Erythroblast (primary cell): Measurements from ENCODE around the gene STIM2.
"Not testable (repeated sequence)": the region's sequence is repeated elsewhere in the genome, so short reads cannot be mapped to it uniquely, and the experiment has no call there.

Source experiments
- DNase-seq, 2 experiments: peaks; one replicate each; lab custom pipeline; 2025; lab: John Stamatoyannopoulos, UW
- GATA1 ChIP-seq: IDR thresholded peaks from 2 replicates; pipeline ENCODE4 v1.6.1; 2011; ENCODE audit warnings: low read depth, mild to moderate bottlenecking, control low read depth, low read length, moderate library complexity
- POLR2A ChIP-seq: IDR thresholded peaks from 2 replicates; pipeline ENCODE4 v1.6.1; 2011; ENCODE audit warnings: mild to moderate bottlenecking, low read length

The STIM2 gene

GRCh38 chr4:26824667-26825066 lies 36.0 kb upstream of the STIM2 start:
- TF ChIP-seq POLR2A: no peak
- no peak for DNase-seq

GRCh38 chr4:26826721-26827120 lies 33.9 kb upstream of the STIM2 start:
- DNase-seq: no peak
- TF ChIP-seq POLR2A: no peak
- no peak for TF ChIP-seq GATA1

DNA sequence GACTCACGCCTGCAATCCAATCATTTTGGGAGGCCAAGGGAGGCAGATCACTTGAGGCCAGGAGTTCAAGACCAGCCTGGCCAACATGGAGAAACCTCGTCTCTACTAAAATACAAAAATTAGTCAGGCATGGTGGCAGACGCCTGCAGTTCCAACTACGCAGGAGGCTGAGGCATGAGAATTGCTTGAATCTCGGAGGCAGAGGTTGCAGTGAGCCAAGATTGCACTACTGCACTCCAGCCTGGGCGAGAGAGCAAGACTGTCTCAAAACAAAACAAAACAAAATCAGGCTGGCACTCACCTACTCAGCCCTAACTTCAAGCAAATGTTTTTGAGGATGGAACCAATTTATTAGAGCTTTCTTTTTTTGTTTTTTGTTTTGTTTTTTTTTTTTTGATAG lies 33.3 kb upstream of the STIM2 start:
- not testable (repeated sequence) for DNase-seq

DNA sequence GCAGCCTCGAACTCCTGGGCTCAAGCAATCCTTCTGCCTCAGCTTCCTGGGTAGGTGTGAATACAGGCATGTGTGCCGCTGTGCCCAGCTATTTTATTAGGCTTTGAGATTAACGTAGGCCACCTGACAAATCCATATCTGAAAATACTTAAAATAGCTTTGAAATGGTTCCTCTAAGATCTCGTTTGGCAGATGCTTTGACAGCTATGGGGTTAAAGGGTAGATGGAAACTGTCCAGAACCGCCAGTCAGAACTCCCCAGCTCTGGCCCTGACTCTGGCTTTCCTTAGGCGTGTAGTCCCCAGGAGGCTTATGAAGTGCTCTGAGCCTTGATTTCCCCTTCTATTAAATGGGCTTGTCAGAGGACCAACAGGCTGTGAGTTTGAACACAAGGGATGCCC lies 32.8 kb upstream of the STIM2 start:
- TF ChIP-seq POLR2A: no peak
- TF ChIP-seq GATA1: no peak
- DNase-seq: no peak

- no peak for DNase-seq
- no peak for TF ChIP-seq POLR2A
- TF ChIP-seq GATA1: no peak
Measured at GRCh38 chr4:26829018-26829417, 31.6 kb upstream of the STIM2 start.

- no peak for DNase-seq
- TF ChIP-seq GATA1 (no peak), POLR2A (no peak)
Measured at GRCh38 chr4:26830033-26830432, 30.6 kb upstream of the STIM2 start.

DNA sequence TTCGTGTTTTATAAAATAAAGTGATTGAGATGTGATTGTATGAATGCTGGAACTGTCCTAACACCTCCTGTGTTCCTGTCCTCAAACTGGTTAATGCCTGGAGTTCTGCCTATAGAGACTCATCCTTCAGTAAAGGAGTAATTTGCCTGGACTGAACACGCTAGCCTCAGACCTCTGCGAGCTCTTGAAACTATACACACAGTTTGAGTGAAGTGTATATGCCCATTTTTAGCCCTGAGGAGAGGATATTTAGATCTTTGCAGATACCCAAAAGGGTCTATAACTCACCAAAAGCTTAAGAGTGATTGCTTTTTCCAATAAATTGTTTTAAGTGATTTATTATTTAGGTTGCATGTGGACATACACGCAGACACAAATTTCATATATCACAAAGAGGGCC lies 29.9 kb upstream of the STIM2 start:
- no peak for TF ChIP-seq POLR2A
- no peak for TF ChIP-seq GATA1
- DNase-seq: no peak

GRCh38 chr4:26836539-26836938 lies 24.1 kb upstream of the STIM2 start:
- DNase-seq: no peak
- TF ChIP-seq GATA1: no peak
- no peak for TF ChIP-seq POLR2A

GRCh38 chr4:26837993-26838842 lies 22.4 kb upstream of the STIM2 start:
- DNase-seq: no peak
- TF ChIP-seq GATA1 (no peak), POLR2A (no peak)

- TF ChIP-seq POLR2A: no peak
- no peak for TF ChIP-seq GATA1
- DNase-seq: no peak
Measured at GRCh38 chr4:26839016-26839415, 21.6 kb upstream of the STIM2 start.

GRCh38 chr4:26839534-26839951 lies 21.1 kb upstream of the STIM2 start:
- DNase-seq: no peak
- no peak for TF ChIP-seq POLR2A
- no peak for TF ChIP-seq GATA1

GRCh38 chr4:26840786-26841185 lies 19.9 kb upstream of the STIM2 start:
- no peak for TF ChIP-seq POLR2A
- TF ChIP-seq GATA1: no peak
- DNase-seq: no peak

GRCh38 chr4:26842911-26843310 lies 17.7 kb upstream of the STIM2 start:
- no peak for TF ChIP-seq POLR2A
- TF ChIP-seq GATA1: no peak
- no peak for DNase-seq

DNA sequence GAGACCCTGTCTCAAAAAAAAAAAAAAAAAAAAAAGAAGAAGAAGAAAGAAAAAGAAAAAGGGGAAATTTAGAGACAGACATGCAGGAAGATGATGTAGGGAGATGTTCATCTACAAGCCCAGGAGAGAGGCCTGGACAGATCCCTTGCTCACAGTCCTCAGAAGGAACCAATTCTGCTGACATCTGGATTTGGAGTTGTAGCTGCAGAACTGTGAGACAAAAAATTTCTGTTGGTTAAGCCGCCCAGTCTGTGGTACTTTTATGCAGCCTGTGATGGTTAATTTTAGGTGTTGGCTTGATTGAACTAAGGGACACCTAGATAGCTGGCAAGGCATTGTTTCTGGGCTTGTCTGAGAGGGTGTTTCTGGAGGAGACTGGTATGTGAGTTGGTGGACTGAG lies 10.1 kb upstream of the STIM2 start:
- TF ChIP-seq POLR2A: no peak
- DNase-seq: no peak

GRCh38 chr4:26851129-26851528 lies 9.5 kb upstream of the STIM2 start:
- no peak for DNase-seq
- TF ChIP-seq GATA1 (no peak), POLR2A (no peak)

DNA sequence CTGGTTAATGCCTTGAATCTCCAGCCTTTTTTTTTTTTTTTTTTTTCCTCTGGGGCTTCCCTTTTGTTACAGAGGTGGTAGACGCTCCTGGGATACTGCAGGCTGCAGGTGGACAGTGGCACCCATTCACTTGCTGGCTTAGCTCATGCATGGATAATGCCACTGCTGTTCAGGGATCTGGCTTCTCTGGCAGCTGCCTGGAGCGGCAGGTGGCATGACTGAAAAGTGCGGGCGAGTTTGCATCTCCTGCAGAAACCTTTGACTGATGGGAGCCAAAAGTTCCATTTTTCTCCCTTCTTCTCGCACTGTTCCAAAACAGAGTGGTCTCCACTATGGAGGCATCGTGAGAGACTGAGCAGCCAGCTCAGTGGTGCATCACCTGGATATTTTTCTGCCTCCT lies 5.9 kb upstream of the STIM2 start:
- DNase-seq: no peak
- TF ChIP-seq GATA1: no peak
- no peak for TF ChIP-seq POLR2A
